ENCODE data around the gene OR2K2. TPM values are rescaled to one million over a fixed set of nuclear protein-coding genes. Genes with fewer than 3 reads are reported as not detected.
"Not testable (repeated sequence)": the region's sequence is repeated elsewhere in the genome, so short reads cannot be mapped to it uniquely, and the experiment has no call there.

Gene OR2K2
- total RNA-seq, 2 experiments from 2014 or later, result not detected

DNA sequence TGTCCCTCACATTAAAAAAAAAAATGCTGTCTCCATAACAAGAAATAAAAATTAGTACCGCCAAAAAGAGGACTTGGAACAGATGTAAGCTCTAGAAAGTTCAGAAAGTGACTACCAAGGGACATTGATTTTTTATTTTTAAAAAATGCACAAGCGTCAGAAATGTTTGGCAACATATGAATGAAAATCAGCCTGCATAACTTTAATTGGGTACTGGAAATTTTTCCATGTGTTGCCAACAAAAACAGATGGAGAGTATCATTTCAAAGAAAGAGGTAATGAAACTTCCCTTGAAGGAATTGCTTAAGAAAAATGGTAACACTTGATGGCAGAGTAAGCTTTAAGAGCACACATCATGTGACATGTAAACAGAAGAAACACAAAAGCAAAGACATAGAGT is 47.2 kb downstream of the OR2K2 start:
- CTCF ChIA-PET, result interaction anchor here (0.6 to 1.0 kb wide), 3 partner anchors 9 to 1705 kb away, joined by 3 read pairs; no protein-coding TSS in a partner anchor

DNA sequence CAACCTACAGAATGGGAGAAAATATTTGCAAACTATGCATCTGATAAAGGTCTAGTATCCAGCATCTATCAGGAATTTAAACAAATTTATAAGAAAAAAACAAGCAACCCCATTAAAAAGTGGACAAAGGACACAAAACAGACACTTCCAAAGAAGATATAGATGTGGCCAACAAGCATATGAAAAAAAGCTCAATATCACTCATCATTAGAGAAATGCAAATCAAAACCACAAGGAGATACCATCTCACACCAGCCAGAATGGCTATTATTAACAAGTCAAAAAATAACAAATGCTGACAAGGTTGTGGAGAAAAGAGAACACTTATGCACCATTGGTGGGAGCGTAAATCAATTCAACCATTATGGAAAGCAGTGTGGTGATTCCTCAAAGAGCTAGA is 49.2 kb downstream of the OR2K2 start:
- H3K27me3 Mint-ChIP-seq; H3K36me3 Mint-ChIP-seq (ENCODE audit: low read depth); H3K4me3 Mint-ChIP-seq; DNase-seq; H3K9me3 Mint-ChIP-seq; H3K4me1 Mint-ChIP-seq; POLR2A ChIA-PET; CTCF ChIA-PET; H3K27ac Mint-ChIP-seq: not testable (repeated sequence)

More for the DNA sequence above, 47.2 kb downstream of the OR2K2 start:
- Mint-ChIP-seq H3K4me3 (no peak overlapping the region), H3K27me3 (peaks cover 4% of the 10 kb centered on the region), H3K9me3 (no peaks in the 10 kb centered on the region), H3K4me1 (no peaks in the 10 kb centered on the region), H3K27ac (no peak overlapping the region), H3K36me3 (ENCODE audit: low read depth) (no peaks in the 10 kb centered on the region)
- no peak for DNase-seq
- POLR2A ChIA-PET, result no interaction called here

Other genes starting within 250 kb of the OR2K2 start
- gene ECPAS, start 154.2 kb upstream of the OR2K2 start, total RNA-seq, result 10 to 100 TPM; 55.5 to 69.4 TPM
- gene ZNF483, start 195.0 kb upstream of the OR2K2 start, total RNA-seq, result 1 to 10 TPM; 2.4 to 2.7 TPM